Epidermal melanocyte (primary cell): ENCODE measurements around the gene ENSA.
"Not testable (repeated sequence)": the region's sequence is repeated elsewhere in the genome, so short reads cannot be mapped to it uniquely, and the experiment has no call there.

Experiments used
- DNase-seq: peaks from one replicate; pipeline ENCODE4 v3.0.0; 2011; ENCODE audit warnings: low spot score; ENCODE audit not compliant: insufficient read length

The ENSA gene, protein sequence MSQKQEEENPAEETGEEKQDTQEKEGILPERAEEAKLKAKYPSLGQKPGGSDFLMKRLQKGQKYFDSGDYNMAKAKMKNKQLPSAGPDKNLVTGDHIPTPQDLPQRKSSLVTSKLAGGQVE

DNA sequence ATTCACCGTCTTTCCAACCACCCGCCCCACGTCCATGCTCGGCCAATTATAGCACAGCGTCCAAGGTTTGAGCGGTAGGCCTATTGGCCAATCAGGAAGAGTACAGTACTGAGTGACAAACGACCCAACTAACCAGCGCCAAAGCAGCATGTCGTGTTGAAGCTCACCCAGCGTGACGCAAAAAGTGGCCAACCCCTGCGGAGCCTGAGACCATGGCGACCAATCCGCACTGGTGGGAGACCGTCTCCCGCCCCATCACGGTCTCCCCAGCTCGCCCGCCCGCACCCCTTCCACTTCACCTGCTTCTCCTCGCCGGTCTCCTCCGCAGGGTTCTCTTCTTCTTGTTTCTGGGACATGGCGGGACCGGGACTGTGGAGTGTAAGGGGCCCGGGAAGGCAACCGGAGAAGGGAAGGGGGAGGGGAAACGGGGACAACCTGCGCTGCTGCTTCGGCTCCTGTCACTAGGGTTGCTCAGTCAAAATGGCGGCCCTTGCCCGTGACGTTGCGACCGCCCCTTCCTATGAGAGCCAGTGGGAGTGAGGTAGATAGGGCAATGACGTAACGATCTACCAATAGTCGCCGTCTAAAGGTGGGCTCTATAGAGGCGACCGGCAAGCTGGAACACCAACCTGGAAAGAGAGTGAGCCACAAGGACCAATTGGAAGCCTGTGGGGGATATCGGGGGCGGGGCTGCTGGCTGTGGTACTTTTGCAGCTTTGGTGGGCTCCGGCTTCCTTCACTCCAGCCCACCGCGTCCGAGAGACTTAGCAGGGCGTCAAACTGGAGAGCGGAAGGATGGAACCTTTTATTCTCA is at the start of gene ENSA:
ENSA (minus strand) TSS at position 498 of the 814 bp plus-strand sequence; CDS start at position 356, 142 bp downstream.
- peak; percentile 91 for DNase-seq

DNA sequence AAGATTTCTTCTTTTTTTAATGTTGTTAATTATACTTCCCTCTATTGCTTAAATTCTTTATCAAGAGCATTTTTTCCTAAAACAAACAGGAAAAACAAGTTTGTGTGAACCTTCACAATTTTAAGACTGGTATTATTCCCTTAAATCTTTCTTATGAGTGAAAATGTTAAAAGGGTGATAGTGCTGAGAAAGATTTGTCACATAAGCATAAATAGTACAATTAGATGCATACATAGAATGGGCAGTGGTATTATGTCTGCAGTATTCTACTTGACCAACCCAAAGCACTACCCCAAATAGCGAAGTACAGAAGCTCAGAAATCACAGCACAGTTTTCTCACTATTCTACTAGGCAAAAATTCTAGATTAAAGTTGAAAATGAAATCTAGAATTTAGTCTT is 49.6 kb upstream of the ENSA start:
- DNase-seq: no peak

DNA sequence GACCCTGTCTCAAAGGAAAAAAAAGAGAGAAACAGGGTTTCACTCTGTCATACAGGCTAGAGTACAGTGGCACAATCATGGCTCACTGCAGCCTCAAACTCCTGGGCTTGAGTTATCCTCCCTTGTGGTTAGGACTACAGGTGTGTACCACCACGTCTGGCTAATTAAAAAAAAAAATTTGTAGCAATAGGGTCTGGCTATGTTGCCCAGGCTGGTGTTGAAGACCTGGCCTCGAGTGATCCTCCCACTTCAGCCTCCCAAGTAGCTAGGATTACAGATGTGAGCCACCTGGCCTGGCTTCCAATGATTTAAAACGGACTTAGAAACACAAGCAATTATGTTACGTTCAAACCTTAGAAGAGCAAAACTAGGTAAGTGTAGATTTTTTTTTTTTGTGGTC is 45.5 kb upstream of the ENSA start:
- no peak for DNase-seq

DNA sequence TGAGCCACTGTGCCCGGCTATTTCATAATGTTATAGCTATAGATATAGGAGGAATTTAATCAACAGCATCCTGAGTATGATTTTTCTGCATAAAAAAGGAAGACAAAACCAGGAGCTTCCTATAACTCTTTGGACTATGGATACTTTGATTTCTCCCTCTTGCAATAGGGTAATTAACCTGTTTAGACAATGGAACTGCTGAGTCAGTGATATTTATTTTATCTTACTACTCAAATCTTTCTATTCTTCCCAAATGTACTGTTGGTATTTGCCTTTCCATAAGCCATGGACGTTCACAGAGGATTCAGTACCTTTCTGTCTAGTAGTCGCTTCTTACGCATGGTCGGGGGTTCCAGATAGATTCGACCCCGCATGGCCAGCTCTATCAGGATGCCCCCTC is 33.9 kb upstream of the ENSA start:
- DNase-seq: no peak

DNA sequence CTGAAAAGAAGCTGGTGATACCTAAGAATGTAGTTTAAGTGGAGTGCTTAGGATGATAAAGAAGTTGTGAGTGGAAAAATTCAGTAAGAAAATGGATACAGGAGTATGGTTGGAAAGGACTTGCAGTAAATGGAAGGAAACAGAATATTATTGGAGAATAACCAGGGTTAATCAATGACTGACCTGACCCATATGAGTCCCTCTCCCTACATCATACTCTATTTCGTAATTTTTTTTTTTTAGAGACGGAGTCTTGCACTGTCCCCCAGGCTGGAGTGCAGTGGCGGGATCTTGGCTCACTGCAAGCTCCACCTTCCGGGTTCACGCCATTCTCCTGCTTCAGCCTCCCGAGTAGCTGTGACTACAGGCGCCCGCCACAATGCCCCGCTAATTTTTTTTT is 33.4 kb upstream of the ENSA start:
- no peak for DNase-seq

DNA sequence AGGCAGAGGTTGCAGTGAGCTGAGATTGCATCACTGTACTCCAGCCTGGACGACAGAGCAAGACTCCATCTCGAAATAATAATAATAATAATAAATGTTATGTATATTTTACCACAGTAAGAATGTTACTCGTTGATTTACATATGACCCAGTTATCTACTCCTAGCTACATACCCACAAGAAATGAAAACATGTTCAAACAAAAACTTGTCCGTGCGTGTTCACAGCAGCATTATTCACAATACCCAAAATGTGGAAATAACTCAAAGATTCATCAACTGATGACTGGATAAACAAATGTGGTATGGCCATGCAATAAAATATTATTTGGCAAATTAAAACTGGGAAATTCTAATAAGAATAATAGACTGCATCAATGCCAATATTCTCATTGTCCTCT is 31.7 kb upstream of the ENSA start:
- no peak for DNase-seq

DNA sequence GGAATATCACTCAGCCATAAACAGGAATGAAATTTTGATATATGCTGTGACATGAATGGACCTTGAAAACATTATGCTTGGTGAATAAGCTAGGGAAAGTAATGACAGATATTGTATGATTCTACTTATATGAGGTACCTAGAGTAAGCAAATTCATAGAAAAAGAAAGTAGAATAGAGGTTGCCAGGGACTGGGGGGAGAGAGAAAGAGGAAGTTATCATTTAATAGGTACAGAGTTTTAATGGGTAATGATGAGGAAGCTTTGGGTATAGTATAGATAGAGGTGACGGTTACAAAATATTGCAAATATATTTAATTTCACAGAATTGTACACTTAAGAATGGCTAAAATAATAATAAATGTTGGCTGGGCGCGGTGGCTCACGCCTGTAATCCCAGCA is 31.2 kb upstream of the ENSA start:
- DNase-seq: no peak

DNA sequence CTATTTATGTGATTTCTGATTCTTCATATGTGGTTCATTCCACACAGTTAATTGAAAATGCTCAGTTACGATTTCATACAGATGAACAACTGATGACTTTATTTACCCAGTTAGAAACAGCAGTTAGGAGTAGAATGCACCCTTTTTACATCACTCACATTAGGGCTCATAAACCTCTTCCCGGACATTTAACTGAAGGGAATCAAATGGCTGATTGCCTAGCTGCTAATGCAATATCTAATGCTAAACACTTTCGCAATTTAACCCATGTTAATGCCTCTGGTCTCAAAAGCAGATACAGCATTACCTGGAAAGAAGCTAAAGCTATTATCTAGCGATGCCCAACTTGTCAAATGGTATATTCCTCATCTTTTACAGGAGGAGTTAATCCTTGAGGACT is 27.7 kb upstream of the ENSA start:
- DNase-seq: not testable (repeated sequence)

DNA sequence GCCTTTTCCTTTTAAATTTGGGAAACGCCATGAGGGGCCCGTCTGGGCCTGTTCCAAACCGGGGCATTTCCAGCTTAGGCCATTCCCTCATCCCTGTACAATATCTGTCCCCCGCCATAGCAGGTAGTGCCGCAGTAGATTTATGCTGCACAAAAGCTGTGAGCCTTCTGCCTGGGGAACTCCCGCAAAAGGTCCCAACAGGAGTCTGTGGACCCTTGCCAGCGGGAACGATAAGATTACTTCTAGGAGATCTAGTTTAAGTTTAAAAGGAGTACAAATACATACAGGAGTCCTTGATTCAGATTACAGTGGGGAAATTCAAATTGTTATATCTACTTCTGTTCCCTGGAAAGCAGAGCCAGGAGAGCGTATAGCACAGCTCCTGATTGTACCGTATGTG is 25.2 kb upstream of the ENSA start:
- not testable (repeated sequence) for DNase-seq

DNA sequence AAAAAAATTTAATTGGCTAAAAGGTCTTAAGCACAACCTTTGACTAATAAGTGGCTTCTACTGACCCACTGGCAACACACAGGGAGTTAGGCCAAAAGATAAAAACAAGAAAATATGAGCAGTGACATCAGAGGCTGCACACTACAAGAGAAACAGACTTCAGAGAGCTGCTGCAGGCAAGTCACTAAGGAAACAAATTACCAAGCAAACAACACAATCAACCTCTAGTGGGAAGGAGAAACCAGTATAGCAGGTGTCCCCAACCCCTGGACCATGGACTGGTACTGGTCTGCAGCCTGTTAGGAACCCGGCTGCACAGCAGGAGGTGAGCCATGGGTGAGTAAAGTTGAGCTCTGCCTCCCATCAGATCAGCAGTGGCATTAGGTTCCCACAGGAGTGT is 20.8 kb upstream of the ENSA start:
- DNase-seq: no peak

DNA sequence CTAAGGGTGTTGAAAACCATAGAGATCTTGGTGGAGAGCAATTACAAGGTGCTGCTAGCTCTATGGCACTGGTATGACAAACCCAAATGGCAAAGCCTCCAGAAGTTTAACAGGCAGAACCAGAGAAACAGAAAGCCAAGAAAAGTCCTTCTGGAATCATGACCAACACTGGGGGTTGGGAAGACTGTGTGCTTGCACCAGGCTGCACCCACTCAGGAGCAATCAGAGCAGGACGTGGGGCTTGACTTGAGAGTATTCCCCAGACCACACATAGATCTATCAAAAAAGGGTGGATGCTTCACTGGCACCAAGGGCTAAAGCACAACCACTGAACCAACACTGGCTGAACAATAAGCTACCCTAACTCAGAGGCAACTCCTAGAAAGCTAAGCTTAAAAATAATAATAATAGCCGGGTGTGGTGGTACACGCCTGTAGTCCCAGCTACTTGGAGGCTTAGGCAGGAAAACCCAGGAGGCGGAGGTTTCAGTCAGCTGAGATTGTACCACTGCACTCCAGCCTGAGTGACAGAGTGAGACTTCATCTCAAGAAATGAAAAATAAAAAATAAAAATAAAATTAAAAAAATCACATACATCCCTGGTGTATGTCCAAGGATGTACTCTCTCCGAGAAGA is 20.1 kb upstream of the ENSA start:
- no peak for DNase-seq

DNA sequence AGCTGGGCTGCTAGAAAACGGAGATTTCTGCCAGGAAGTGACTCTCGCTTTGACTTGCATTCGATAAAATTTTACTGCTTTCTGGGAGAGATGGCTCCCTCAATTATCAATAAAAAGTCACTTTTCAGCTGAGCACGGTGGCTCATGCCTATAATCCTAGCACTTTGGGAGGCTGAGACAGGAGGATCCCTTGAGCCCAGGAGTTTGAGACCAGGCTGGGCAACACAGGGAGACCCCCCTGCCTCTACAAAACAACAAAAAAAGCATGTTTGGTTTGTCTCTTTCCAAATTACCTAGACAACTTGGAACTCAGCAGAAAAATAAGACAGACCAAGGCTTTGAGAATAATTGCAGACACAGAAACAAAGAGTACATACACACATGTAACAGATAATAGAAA is 12.9 kb upstream of the ENSA start:
- DNase-seq: no peak

DNA sequence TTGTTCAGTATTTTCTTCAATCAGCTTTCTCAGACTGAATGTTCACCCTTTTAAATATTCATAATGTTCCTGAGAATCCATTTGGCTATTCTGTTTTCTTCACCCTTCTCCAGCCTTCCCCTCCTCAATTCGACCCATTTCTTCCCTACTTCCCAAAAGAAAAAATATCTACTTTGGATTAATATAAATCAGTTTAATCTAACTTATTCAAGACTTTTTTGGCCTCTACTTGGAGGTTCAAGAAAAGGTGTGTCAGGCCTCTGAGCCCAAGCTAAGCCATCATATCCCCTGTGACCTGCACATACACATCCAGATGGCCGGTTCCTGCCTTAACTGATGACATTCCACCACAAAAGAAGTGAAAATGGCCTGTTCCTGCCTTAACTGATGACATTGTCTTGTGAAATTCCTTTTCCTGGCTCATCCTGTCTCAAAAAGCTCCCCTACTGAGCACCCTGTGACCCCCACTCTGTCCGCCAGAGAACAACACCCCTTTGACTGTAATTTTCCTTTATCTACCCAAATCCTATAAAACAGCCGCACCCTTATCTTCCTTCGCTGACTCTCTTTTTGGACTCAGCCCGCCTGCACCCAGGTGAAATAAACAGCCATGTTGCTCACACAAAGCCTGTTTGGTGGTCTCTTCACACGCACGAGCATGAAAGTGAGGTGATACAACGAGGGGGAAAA is 11.9 kb upstream of the ENSA start:
- not testable (repeated sequence) for DNase-seq

DNA sequence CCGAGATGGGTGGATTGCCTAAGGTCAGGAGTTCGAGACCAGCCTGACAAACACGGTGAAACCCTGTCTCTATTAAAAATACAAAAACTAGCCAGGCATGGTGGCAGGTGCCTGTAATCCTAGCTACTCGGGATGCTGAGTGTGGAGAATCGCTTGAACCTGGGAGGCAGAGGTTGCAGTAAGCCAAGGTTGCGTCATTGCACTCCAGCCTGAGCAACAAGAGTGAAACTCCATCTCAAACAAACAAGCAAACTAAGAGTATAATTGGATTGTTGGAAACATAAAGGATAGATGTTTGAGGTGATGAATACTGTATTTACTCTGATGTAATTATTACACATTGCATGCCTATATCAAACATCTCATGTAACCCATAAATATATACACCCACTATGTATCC is 9.0 kb upstream of the ENSA start:
- DNase-seq: not testable (repeated sequence)

DNA sequence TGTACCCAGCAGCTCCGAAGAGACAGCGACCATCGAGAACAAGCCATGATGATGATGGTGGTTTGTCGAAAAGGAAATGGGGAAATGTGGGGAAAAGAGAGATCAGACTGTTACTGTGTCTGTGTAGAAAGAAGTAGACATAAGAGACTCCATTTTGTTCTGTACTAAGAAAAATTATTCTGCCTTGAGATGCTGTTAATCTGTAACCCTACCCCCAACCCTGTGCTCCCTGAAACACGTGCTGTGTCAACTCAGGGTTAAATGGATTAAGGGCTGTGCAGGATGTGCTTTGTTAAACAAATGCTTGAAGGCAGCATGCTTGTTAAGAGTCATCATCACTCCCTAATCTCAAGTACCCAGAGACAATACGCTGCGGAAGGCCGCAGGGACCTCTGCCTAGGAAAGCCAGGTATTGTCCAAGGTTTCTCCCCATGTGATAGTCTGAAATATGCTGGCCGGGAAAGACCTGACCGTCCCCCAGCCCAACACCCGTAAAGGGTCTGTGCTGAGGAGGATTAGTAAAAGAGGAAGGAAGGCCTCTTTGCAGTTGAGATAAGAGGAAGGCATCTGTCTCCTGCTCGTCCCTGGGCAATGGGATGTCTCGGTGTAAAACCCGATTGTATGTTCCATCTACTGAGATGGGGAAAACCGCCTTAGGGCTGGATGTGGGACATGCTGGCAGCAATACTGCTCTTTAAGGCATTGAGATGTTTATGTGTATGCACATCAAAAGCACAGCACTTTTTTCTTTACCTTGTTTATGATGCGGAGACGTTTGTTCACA is 5.6 kb upstream of the ENSA start:
- not testable (repeated sequence) for DNase-seq

DNA sequence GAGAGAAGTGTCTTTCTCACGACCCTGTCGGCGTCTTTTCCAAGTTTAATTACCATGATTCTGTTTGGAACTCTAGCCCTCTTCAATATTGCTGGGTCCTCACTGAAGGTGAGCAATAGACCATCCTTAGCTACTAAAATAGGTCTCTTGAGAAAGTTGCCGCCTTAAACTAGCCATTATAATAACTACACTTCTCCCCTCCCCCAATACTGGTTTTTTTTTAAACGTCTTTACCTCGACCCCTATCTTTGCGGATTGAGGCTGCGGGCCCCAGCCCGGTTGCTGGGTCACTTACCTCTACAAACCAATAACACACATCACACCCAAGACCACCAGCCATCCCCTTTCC is 672 bp downstream of the ENSA start:
- no peak for DNase-seq

DNA sequence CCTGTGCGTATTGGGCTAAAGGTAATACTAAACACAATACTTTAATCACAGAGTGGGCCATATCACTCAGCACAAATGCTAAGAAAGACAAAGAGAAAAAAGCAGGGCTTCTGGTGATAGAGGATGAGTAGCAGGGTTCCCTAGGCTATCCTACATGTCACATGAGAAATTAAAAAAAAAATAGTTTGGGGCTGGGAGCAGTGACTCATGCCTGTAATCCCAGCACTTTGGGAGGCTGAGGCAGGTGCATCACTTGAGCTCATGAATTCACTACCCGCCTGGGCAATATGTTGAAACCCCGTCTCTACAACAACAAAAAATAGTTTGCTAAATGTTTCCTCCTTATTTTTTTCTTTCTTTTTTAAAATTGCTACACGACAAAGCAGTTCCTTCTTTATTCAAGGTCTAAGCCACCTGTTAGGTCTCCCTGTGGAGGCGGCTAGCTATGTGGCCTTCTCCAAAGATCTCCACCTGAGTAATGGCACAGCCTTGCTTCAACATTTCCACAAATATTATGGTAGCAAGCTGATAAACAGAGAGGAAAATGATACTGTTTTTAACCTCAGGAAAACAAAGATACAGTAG is 1.5 kb downstream of the ENSA start:
- DNase-seq: no peak

DNA sequence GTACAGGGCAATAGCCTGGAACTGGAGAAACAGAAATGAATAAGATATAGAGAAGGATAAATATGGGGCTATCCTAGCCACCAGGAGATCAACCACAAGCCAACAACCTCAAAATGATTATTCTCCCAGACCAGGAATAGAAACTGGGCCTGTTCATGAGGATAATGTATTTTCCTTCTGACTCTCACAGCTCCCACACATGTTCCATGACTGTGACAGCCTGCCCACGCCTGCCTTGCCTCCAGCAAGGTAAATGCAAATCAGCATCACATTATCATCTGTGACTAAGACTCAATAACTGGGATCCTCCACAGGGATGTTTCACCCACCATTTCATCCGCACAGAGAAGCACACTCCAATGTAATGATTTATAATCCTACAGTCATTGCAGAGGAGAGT is 3.3 kb downstream of the ENSA start:
- DNase-seq: no peak

DNA sequence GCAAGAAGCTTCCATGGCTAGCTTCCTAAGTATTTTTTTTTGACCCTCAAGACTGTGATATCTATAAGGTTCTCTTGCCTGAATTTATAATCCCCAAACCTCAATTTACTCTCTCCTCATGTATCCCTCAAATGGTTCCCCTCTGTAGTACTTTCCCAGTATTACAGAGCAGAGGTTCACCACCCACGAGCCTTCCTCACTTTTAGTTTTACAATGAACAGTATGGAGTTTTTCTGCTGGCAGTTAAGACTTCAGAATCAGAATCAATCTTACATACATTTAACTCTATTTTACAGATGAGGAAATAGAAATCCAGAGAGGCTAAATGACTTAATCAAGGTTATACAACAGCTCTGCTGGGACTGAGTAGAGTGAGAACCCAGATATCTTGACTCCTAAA is 4.9 kb downstream of the ENSA start:
- DNase-seq: not testable (repeated sequence)

DNA sequence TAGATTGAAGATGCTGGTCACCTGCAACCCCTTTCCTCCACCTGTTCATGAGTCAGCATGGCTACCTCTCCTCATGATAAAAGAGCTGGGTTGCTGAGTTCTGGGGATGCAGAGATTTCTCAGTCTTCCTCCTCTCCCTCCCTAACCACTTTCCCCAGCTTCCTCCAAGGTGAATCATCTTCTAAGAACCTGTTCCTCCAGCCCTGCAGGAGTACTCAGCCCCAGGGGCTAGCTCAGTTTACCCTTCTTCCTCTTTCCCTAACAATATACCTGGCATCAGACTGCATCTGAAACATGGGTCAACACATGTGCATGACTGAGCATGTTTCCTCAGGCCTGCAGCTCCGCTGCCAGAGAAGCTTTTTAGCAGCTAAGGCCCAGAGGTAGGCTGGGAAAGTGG is 5.3 kb downstream of the ENSA start:
- DNase-seq: not testable (repeated sequence)

DNA sequence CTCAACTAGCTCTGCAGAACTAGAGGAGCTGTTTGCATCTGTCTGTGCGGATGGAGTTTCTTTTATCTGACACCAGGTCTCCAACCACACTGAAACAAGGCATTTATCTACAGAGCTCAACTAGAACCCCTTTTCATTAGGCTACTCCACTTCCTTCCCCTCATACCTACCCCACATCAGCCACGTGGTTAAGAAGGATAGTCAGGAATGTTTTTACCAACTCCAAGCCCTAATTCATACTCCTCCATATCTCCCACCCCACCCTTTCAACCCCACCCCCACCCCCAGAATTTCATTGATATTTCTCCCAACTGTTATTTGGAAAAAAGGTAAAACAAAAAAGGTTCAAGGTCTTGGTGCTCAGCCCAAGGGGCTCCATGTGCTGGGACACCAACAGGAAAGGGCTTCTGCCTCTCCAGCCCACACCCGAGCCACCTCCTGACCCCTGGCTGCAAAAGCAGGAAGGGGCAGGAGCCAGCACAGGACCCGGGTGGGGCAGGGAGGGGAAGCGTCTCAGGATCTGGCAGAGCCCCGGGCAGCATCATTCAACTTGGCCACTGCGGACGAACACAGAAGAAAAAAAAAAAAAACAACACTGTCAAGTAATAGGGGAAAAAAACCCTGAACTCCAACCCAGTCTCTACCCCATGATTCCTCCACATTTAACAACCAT is 7.0 kb downstream of the ENSA start:
- no peak for DNase-seq
